OCI-LY1 (cell line): ENCODE measurements around the gene FILIP1L.

Experiments used
- EZH2 ChIP-seq: fragments of 200-600 bp; sonication (generic), shearing (Covaris generic); IDR thresholded peaks from 2 replicates; pipeline ENCODE4 v1.8.0; 2017; ENCODE audit warnings: borderline replicate concordance, mixed run types, mild to moderate bottlenecking, antibody characterized with exemption, low read length, moderate library complexity, mixed read lengths
- TF ChIP-seq, protein P1 (sequence below): fragments of 200-600 bp; sonication (generic), shearing (Covaris generic); IDR thresholded peaks from 2 replicates; pipeline ENCODE4 v1.5.1; 2017; ENCODE audit warnings: mild to moderate bottlenecking, antibody characterized with exemption, low read length, moderate library complexity, mixed read lengths

DNA sequence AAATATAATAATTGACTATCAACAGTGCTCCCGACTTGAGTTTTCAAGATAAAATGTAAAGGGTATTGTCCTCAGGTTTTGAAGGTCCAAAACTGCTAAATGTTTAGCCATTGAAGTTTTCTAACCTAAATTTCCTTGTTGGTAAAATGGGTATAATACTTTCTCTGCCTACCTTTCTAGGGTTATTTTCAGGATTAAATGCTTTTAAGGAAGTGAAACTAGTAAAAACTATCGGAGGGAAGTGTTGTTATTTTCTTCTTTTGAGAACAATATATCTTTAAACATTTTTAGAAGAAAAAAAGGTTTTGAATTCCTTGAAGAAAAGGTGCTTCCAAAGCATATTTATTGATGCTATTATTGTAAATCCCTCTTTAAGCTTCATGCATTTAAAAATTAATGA, 67.3 kb downstream of the FILIP1L start:
- TF ChIP-seq, protein P1, sequence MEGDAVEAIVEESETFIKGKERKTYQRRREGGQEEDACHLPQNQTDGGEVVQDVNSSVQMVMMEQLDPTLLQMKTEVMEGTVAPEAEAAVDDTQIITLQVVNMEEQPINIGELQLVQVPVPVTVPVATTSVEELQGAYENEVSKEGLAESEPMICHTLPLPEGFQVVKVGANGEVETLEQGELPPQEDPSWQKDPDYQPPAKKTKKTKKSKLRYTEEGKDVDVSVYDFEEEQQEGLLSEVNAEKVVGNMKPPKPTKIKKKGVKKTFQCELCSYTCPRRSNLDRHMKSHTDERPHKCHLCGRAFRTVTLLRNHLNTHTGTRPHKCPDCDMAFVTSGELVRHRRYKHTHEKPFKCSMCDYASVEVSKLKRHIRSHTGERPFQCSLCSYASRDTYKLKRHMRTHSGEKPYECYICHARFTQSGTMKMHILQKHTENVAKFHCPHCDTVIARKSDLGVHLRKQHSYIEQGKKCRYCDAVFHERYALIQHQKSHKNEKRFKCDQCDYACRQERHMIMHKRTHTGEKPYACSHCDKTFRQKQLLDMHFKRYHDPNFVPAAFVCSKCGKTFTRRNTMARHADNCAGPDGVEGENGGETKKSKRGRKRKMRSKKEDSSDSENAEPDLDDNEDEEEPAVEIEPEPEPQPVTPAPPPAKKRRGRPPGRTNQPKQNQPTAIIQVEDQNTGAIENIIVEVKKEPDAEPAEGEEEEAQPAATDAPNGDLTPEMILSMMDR: no peak
- TF ChIP-seq EZH2: no peak
